NCI-H524 (cell line): ENCODE measurements around the gene LRMDA.
A peak's percentile ranks its signal among the peaks of the same experiment; 100 is the strongest.
"Not testable (repeated sequence)": the region's sequence is repeated elsewhere in the genome, so short reads cannot be mapped to it uniquely, and the experiment has no call there.

ENCODE experiments used
- DNase-seq, 2 experiments: peaks; one replicate each; lab custom pipeline; 2025; lab: John Stamatoyannopoulos, UW

Gene LRMDA

GRCh38 chr10:75613685-75614504, 182.5 kb downstream of the LRMDA start:
- peak in 1 of 2 experiments; percentile 66 for DNase-seq

- DNase-seq, result peak in 1 of 2 experiments; percentile 10
These were observed 184.7 kb downstream of the LRMDA start for GRCh38 chr10:75616076-75616475.

GRCh38 chr10:75616874-75617478, 185.6 kb downstream of the LRMDA start:
- DNase-seq, result peak in 1 of 2 experiments; percentile 34

DNA sequence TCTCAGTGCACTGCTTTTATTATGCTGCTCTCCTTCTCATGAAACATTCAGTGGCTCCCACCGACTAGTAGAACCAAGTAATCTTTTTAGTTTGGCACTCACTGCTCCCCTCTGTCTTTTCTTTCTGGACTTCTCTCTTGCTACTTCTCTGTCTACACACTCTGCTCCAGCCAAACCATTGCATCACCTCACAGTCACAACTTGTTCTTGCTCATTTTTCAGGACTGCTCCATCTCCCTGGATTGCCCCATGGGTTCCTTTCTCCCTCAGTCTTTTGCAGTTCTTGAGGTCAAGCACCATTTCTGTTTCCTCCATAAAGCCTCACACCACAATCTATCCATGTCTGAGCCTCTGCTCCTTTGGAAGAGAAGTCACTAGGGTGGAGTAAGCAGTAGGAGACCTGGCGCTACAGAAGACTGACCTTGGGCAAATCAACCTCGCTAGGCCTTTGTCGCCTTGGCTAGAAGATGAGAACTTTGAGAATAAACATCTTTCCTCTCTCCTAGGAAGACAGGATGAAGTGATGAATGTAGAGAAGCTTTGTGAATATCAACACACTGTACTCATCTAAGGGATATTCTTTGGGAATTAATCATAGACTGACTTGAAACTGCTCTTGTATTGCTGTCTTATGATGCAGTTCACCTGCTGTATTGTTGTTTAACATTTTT, 186.2 kb downstream of the LRMDA start:
- DNase-seq, result no peak

DNA sequence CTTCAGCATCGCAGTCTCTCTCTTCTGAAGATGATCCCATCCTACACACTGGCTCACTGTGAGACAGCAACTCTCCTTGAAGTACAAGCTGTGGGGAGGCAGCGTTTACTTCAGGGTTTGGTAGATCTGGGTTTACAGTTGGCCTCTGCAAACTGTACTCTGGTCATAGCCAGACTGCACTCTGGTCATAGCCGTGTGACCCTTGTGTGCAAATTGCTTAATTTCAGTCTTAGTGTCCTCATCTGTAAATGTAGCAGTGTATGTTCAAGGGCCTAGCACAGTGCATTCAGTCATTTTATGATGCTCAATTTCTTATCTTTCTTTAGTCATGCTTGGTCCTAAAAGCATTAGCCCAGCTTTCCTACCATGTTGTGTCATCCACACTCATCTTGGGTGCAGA, 188.2 kb downstream of the LRMDA start:
- no peak for DNase-seq

DNA sequence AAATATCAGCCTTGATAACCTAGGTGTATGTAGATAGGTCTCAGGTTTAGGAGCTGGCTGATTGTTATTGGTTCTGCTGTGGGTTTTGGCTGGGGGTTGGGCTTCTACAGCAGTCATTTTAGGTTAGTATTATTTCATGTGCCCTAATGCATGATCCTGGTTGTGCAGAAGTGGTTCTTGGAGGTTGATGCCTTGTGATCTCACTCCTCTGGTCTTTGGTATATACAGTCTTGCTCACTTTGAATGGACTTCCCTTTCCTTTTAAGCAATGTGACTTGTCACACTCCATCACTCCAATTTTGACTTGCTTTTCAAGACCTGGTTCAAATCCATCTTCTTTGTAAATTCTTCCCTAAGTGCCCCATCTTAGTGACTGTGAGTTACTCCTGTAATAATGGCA, 188.9 kb downstream of the LRMDA start:
- no peak for DNase-seq

DNA sequence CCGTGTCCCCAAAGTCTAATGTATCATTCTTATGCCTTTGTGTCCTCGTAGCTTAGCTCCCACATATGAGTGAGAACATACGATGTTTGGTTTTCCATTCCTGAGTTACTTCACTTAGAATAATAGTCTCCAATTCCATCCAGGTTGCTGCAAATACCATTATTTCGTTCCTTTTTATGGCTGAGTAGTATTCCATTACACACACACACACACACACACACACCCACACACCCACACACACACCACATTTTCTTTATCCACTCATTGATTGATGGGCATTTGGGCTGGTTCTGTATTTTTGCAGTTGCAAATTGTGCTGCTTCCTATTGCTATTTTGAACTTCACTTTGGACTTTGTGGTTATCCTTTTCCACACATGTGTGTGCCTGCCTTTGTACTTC, 189.6 kb downstream of the LRMDA start:
- not testable (repeated sequence) for DNase-seq

GRCh38 chr10:75622503-75622902, 191.1 kb downstream of the LRMDA start:
- DNase-seq, result no peak

DNA sequence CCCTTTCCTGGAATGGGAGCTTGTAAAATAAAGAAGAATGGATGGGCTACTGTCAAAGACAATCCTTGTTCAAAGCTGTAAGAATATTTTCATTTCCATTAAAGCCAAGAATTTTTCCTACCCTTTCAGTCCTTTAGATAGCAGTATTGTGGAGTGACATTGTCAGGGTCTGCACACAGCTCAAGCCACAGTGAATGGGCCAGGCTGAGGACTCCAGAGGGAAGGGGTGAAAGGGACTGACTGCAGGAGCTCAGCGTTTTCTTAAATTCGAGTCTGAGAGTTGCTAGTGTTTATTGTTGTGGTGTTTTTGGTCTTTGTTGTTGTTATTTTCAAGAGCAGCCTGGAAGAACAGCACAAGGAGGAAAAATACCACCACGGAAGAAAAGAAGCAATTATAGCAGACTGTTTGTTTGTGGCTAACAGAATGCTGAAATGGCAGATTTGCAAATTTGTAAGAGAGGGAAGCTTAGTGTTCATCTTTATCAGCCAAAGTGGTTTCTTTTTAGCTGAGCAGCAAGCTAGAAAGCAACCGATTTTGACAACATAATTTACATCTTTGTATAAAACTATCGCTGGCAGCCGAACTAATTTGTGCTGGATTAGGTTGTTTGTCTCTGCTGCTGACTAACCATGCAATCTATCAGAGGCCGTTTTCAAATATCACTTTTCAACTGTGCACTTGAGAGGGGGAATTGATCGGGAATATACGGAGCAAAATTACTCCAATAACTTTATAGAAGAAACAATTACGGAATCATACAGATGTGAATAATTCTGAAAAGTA, 192.1 kb downstream of the LRMDA start:
- no peak for DNase-seq

GRCh38 chr10:75624638-75625037, 193.2 kb downstream of the LRMDA start:
- DNase-seq, result no peak

GRCh38 chr10:75630746-75631145, 199.3 kb downstream of the LRMDA start:
- DNase-seq, result no peak

GRCh38 chr10:75632805-75633462, 201.5 kb downstream of the LRMDA start:
- no peak for DNase-seq

- DNase-seq, result no peak
These were observed 202.1 kb downstream of the LRMDA start for GRCh38 chr10:75633568-75633967.

- DNase-seq, result no peak
These were observed 203.5 kb downstream of the LRMDA start for GRCh38 chr10:75634947-75635346.

GRCh38 chr10:75638752-75639151, 207.3 kb downstream of the LRMDA start:
- DNase-seq, result no peak

GRCh38 chr10:75639736-75640135, 208.3 kb downstream of the LRMDA start:
- no peak for DNase-seq

DNA sequence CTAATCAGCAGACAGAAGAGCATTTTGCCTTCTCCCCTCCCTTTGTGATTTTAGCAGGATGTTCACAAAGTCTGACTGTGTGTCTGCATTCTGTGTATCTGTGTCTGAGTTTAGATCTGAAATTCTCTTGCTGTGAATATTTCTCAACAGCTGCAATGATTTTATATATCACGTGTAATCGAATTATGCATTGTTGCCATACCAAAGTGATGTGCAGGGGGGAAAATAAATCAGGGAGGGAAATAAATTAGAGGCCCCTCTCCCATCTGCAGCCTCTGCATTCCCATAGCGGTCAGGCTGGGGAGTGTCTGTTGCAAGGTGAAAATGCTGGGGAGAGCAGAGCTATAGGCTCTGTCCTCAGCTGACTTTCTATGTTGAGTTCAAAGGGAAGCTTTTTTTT, 209.0 kb downstream of the LRMDA start:
- no peak for DNase-seq

GRCh38 chr10:75640803-75641202, 209.4 kb downstream of the LRMDA start:
- DNase-seq, result no peak

DNA sequence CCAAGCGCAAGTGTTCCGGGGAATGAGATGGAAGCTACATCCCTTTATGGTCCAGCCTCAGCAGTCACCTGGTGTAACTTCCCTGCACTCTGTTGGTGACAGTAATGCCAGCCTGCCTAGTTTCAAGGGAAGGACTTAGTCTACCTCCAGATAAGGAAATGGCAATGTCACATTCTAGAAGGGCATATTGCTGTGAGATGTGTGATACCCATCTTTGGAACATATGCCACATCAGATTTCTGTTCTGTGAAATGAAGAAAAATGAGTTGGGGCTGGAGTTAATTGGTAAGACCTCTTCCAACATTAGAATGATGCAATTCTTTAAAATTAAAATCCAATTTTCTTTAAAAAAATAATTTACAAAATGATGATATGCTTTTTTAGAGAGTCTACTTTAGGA, 212.0 kb downstream of the LRMDA start:
- no peak for DNase-seq

DNA sequence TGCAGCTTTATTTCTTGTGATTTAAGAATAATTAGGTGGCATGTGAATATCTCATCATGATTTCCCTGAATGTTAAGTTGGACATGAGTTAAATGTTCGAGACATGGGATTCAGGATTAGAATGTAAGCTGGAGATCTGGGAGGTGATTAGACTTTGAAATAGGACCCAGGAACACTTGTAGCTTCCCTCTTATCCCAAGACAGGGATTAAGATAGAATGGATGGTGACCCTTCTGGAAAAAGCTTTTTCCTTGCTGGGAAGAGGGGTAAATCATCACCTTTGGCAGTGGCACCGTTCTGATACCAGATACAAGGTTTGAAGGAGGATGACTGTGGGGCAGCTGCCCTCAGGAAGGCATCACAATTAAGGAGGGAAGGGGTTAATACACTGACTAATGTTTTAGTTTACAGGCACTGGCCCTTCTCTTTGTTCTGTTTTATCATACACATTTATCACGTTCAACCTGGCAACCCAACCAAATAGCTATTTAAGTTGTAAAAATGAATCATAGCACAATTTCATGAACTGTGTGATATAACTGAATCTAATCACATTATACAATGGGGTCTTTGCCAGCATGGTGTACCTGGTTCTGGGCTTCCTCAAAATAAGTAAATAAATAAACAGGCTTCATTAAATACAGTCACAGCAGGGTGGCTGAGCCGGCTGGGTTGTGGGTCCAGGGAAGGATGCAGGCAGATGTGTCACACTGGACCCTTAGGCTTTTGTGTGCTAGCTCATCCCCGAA, 212.7 kb downstream of the LRMDA start:
- no peak for DNase-seq

DNA sequence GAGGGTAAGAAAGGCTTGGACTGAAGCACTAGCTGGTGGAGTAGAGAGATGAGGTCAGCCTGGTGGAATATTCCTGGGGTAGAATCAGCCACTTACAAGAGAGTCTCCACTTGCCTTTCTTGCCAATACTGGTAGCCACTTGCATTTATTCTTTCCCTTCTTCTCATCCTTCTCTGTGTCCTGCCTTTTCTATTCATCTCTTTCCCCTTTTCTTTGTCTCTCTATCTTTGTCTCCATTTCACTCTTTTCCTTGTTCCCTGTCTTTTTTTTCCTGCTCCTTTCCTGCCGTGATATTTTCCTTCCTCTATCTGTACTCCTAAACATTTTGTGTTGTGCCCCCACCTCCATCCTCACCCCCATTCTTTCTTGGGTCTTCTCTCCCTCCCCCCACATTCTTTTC, 214.3 kb downstream of the LRMDA start:
- DNase-seq, result no peak
